ENCODE data around the gene SERINC3. TPM values are rescaled to one million over a fixed set of nuclear protein-coding genes. Genes with fewer than 3 reads are reported as not detected.

The SERINC3 gene
- total and polyA plus RNA-seq, 5 experiments from 2014 or later: 82.0 to 207 (median 163) TPM

GRCh38 chr20:44488551-44488950 lies 33.3 kb downstream of the SERINC3 start:
- H3K4me3 Mint-ChIP-seq: no peak overlapping the region
- no peaks in the 10 kb centered on the region for H3K27me3 Mint-ChIP-seq
- no peak for DNase-seq
- H3K9me3 Mint-ChIP-seq: no peaks in the 10 kb centered on the region
- POLR2A ChIA-PET: no interaction called here
- peak overlapping the region in 9 of 10 donors; percentile 10 to 89 (median 70) for H3K27ac Mint-ChIP-seq
- H3K4me1 Mint-ChIP-seq: peaks cover 6 to 29% (median 12%) of the 10 kb centered on the region in 4 donors
- ATAC-seq: no peak
- H3K36me3 Mint-ChIP-seq: peaks cover 0 to 90% (median 12%) of the 10 kb centered on the region in 3 donors

- no peak for DNase-seq
- H3K4me3 Mint-ChIP-seq: peak overlapping the region in 1 of 10 donors; percentile 48
- no peaks in the 10 kb centered on the region for H3K9me3 Mint-ChIP-seq
- H3K27me3 Mint-ChIP-seq: no peaks in the 10 kb centered on the region
- no peak for ATAC-seq
- POLR2A ChIA-PET: interaction anchor here (0.6 kb wide), 1 partner anchor 10 kb away, joined by 3 read pairs; the partner anchor contains the start of gene TTPAL
- peaks cover 0 to 16% (median 8%) of the 10 kb centered on the region in 4 donors for H3K4me1 Mint-ChIP-seq
- H3K27ac Mint-ChIP-seq: peak overlapping the region in 4 of 10 donors; percentile 22 to 61 (median 42)
- peaks cover 0 to 93% (median 13%) of the 10 kb centered on the region in 3 donors for H3K36me3 Mint-ChIP-seq
These were observed 36.1 kb downstream of the SERINC3 start for GRCh38 chr20:44485830-44486198.

GRCh38 chr20:44485078-44485829 lies 36.6 kb downstream of the SERINC3 start:
- ATAC-seq: no peak
- peaks cover 0 to 17% (median 8%) of the 10 kb centered on the region in 4 donors for H3K4me1 Mint-ChIP-seq
- DNase-seq: no peak
- peak overlapping the region in 3 of 10 donors; percentile 50 to 71 (median 58) for H3K27ac Mint-ChIP-seq
- no peaks in the 10 kb centered on the region for H3K27me3 Mint-ChIP-seq
- POLR2A ChIA-PET: interaction anchor here (0.6 kb wide), 1 partner anchor 10 kb away, joined by 3 read pairs; the partner anchor contains the start of gene TTPAL
- H3K9me3 Mint-ChIP-seq: no peaks in the 10 kb centered on the region
- no peak overlapping the region for H3K4me3 Mint-ChIP-seq
- H3K36me3 Mint-ChIP-seq: peaks cover 0 to 92% (median 19%) of the 10 kb centered on the region in 3 donors

GRCh38 chr20:44483112-44483511 lies 38.8 kb downstream of the SERINC3 start:
- H3K9me3 Mint-ChIP-seq: no peaks in the 10 kb centered on the region

GRCh38 chr20:44481719-44482416 lies 40.0 kb downstream of the SERINC3 start:
- H3K27ac Mint-ChIP-seq: peak overlapping the region in 2 of 10 donors; percentile 18 to 44
- ATAC-seq (no peak), DNase-seq (no peak)
- H3K4me3 Mint-ChIP-seq: no peak overlapping the region
- no peaks in the 10 kb centered on the region for H3K27me3 Mint-ChIP-seq
- H3K4me1 Mint-ChIP-seq: peaks cover 5 to 26% (median 11%) of the 10 kb centered on the region in 4 donors
- H3K36me3 Mint-ChIP-seq: peaks cover 0 to 63% (median 11%) of the 10 kb centered on the region in 3 donors
- H3K9me3 Mint-ChIP-seq: no peaks in the 10 kb centered on the region
- POLR2A ChIA-PET: no interaction called here

More at GRCh38 chr20:44483112-44483511, 38.8 kb downstream of the SERINC3 start:
- ATAC-seq: no peak
- Mint-ChIP-seq H3K36me3 (peaks cover 0 to 72% (median 11%) of the 10 kb centered on the region in 3 donors), H3K4me1 (peaks cover 0 to 19% (median 5%) of the 10 kb centered on the region in 4 donors), H3K4me3 (no peak overlapping the region), H3K27me3 (no peaks in the 10 kb centered on the region), H3K27ac (peak overlapping the region in 5 of 10 donors; percentile 35 to 58 (median 41))
- POLR2A ChIA-PET: no interaction called here
- DNase-seq: no peak

- DNase-seq: no peak
- Mint-ChIP-seq H3K36me3 (peaks cover 0 to 47% (median 8%) of the 10 kb centered on the region in 3 donors), H3K4me1 (peaks cover 11 to 39% (median 27%) of the 10 kb centered on the region in 4 donors), H3K9me3 (no peaks in the 10 kb centered on the region), H3K27ac (no peak overlapping the region), H3K27me3 (no peaks in the 10 kb centered on the region), H3K4me3 (no peak overlapping the region)
- POLR2A ChIA-PET: no interaction called here
- ATAC-seq: no peak
These were observed 41.8 kb downstream of the SERINC3 start for GRCh38 chr20:44480097-44480496.

DNA sequence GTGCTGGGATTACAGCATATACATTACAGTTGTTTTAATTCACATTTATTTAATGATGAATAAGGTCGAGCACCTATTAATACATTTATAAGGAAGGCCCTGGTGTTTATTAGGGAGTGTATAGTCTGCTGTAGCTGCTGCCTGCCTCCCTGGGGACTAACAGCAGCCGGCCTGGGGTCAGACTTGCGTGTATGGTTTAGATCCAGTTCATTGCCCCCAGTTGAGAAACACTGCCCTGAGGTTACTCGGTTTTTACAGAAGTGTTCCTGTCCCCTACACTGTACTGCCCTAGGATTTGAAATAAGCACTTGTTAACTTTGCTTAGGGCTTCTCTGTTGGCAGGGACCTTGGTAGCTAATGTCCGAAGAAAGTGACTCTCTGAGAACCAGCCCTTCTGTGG lies 42.2 kb downstream of the SERINC3 start:
- Mint-ChIP-seq H3K27me3 (no peaks in the 10 kb centered on the region), H3K36me3 (peaks cover 0 to 43% (median 6%) of the 10 kb centered on the region in 3 donors)
- ATAC-seq: no peak

DNA sequence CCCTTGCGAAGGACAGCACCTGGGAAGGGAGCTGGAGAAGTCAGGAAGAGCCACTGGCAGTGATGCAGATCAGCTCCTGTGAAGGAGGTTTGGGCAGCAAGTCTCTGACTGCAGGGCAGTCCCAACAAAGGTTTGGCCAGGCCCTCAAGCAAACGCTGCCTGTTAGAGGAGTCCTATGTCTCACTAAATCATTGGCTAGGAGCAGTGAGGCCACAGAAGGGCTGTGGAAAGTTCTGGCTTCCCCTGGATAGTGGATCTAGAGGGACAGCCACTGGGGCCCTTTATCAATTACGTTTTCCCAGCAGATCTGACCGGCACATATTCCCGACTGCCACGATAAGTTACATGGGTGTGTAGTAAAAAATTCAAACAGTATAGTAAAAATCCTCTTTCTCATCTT lies 43.7 kb downstream of the SERINC3 start:
- no peaks in the 10 kb centered on the region for H3K9me3 Mint-ChIP-seq
- no peak overlapping the region for H3K4me3 Mint-ChIP-seq
- POLR2A ChIA-PET: no interaction called here
- ATAC-seq (no peak), DNase-seq (no peak)
- peaks cover 0 to 28% (median 6%) of the 10 kb centered on the region in 3 donors for H3K36me3 Mint-ChIP-seq
- H3K4me1 Mint-ChIP-seq: peaks cover 13 to 40% (median 30%) of the 10 kb centered on the region in 4 donors
- H3K27ac Mint-ChIP-seq: peak overlapping the region in 9 of 10 donors; percentile 0 to 87 (median 61)
- H3K27me3 Mint-ChIP-seq: no peaks in the 10 kb centered on the region

More for the DNA sequence above, 42.2 kb downstream of the SERINC3 start:
- Mint-ChIP-seq H3K27ac (peak overlapping the region in 1 of 10 donors; percentile 33), H3K4me1 (peaks cover 13 to 41% (median 30%) of the 10 kb centered on the region in 4 donors), H3K4me3 (no peak overlapping the region), H3K9me3 (no peaks in the 10 kb centered on the region)
- POLR2A ChIA-PET: interaction anchor here (0.7 kb wide), 1 partner anchor 10 kb away, joined by 3 read pairs; no protein-coding TSS in a partner anchor
- DNase-seq: no peak

DNA sequence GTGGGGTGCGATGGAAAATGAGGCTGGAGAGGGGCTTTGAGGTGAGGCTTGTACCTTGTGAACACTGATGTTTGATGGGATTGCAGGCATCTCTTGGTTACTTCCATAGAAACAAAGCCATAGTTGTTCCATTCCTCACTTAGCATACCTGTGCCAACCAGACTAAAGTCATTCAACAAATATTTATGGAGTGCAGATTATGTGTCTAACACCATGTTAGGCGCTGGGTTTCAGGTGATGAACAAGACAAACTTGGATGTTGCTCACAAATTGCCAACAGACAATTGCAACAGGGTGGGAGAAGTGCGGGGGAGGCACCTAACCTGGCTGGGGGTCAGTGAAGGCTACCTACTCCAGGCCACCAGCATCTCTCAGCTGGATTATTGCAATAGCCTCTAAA lies 44.7 kb downstream of the SERINC3 start:
- no peak for ATAC-seq
- Mint-ChIP-seq H3K4me1 (peaks cover 13 to 40% (median 30%) of the 10 kb centered on the region in 4 donors), H3K9me3 (no peaks in the 10 kb centered on the region), H3K27me3 (no peaks in the 10 kb centered on the region), H3K36me3 (peaks cover 0 to 19% (median 6%) of the 10 kb centered on the region in 3 donors), H3K4me3 (peak overlapping the region in 8 of 10 donors; percentile 39 to 98 (median 91)), H3K27ac (peak overlapping the region; percentile 91 to 99 (median 96))
- no peak for DNase-seq
- POLR2A ChIA-PET: interaction anchor here (1.4 to 1.9 kb wide), 2 partner anchors 133 to 141 kb away, joined by 3 to 15 read pairs; no protein-coding TSS in a partner anchor

DNA sequence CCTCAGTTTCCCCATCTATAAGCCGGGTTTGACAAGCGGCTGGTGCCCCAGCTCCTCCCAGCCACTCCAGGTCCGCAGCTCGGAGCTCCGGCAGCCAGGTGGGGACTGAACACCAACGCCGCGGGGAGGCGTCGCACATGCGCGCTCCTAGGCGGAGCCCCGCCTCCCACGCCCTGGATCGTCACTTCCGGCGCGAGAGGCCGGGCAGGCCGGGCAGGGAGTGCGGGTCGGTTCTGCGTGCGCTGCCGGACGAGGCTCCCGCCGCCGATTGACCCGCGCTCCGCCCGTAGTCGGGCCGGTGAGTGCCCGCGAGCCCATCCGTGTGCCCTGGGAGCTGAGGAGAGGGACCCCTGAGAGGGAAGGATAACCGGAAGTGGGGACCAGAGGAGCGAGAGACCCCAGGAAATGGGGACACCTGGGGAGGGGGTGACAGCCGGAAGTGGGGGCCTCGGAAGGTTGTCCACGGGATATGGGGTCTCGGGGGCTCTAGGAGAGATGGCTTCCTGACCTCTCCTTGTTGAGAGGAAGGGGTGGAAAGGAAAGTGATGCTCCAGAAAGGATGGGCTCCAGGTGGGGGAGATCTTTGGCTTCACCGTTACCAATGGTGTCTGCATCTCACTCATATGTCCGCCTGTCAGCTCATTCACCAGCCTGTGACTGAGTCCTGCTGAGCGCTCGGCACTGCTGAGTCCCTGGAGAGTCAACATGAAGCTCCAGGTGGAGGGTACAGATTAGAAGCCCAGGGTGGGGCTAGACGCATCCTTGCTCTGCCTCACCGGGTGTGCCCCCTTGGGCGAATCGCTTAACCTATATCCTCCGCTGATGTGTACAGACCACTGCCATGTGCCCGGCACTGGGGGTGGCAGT lies 45.9 kb downstream of the SERINC3 start, which contains the start of gene TTPAL:
Gene TTPAL, plus strand, starts transcription at position 181 of the 867 bp plus-strand sequence. CDS start 4,126 bp downstream, outside the sequence.
- peaks cover 13 to 33% (median 30%) of the 10 kb centered on the region in 4 donors for H3K4me1 Mint-ChIP-seq
- DNase-seq (peak; percentile 80 to 91 (median 86)), ATAC-seq (peak; percentile 94 to 96)
- peaks cover 0 to 7% (median 6%) of the 10 kb centered on the region in 3 donors for H3K36me3 Mint-ChIP-seq
- H3K27me3 Mint-ChIP-seq: no peaks in the 10 kb centered on the region
- H3K9me3 Mint-ChIP-seq: no peaks in the 10 kb centered on the region
- H3K27ac Mint-ChIP-seq: peak within 1 kb of the TSS; percentile 91 to 99 (median 96)
- H3K4me3 Mint-ChIP-seq: peak within 1 kb of the TSS; percentile 89 to 98 (median 92)
- POLR2A ChIA-PET: interaction anchor here (0.6 to 1.9 kb wide), 13 partner anchors 9 to 1006 kb away, joined by 3 to 15 read pairs (median 4); partner anchors contain the start of genes FITM2, OSER1 and SERINC3

GRCh38 chr20:44475372-44475693 lies 46.5 kb downstream of the SERINC3 start:
- Mint-ChIP-seq H3K36me3 (peaks cover 0 to 2% (median under 1%) of the 10 kb centered on the region in 3 donors), H3K9me3 (no peaks in the 10 kb centered on the region), H3K27ac (peak overlapping the region; percentile 91 to 99 (median 96)), H3K27me3 (no peaks in the 10 kb centered on the region), H3K4me1 (peaks cover 13 to 31% (median 28%) of the 10 kb centered on the region in 4 donors), H3K4me3 (peak overlapping the region; percentile 89 to 98 (median 92))
- peak in 1 of 10 donors; percentile 2 for DNase-seq
- ATAC-seq: no peak
- POLR2A ChIA-PET: interaction anchor here (0.6 to 1.9 kb wide), 10 partner anchors 10 to 1005 kb away, joined by 3 to 15 read pairs (median 4); partner anchors contain the start of genes FITM2, OSER1 and SERINC3

Data from naive thymus-derived CD8-positive, alpha-beta T cell (primary cell).